ENCODE results near the gene FKBP1A. TPM values are rescaled to one million over a fixed set of nuclear protein-coding genes. Genes with fewer than 3 reads are reported as not detected.

The FKBP1A gene
- total RNA-seq, 2 experiments from 2014 or later, result 247 to 273 TPM

DNA sequence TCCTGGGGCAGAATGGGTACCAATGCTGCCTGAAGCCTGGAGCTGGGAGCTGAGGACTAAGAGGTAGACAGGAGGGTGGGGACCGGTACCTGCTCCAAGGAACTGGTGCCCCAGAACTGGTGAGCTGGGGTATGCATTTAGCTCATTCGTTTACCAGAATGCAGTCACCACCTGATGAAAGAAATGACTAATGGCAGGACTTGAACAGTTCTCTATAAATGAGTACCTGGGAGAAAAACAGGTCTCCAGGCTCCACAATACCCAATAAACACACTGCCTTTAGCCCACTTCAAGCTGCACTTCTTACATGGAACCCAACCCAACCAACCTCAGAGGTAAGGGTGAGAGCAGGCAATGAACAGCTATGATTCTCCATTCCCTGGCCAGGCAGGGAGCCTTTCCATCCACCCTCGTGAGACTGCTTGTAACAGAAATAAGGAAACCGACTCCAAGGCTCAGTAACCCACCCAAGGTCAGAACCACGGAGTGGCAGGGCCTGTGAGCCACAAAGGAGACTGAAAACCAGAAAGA is 15.4 kb downstream of the FKBP1A start:
- H3K4me3 Mint-ChIP-seq, result peak overlapping the region; percentile 9
- H3K36me3 Mint-ChIP-seq, result peaks cover 36% of the 10 kb centered on the region
- ATAC-seq, result peak; percentile 69
- H3K27me3 Mint-ChIP-seq, result no peaks in the 10 kb centered on the region
- DNase-seq, result peak; percentile 54
- CTCF ChIA-PET, result interaction anchor here (0.7 to 1.4 kb wide), 6 partner anchors 15 to 64 kb away, joined by 3 to 6 read pairs (median 4); no protein-coding TSS in a partner anchor
- H3K27ac Mint-ChIP-seq, result peak overlapping the region; percentile 73
- H3K9me3 Mint-ChIP-seq (ENCODE audit: low read depth), result no peaks in the 10 kb centered on the region
- peaks cover 87% of the 10 kb centered on the region for H3K4me1 Mint-ChIP-seq

DNA sequence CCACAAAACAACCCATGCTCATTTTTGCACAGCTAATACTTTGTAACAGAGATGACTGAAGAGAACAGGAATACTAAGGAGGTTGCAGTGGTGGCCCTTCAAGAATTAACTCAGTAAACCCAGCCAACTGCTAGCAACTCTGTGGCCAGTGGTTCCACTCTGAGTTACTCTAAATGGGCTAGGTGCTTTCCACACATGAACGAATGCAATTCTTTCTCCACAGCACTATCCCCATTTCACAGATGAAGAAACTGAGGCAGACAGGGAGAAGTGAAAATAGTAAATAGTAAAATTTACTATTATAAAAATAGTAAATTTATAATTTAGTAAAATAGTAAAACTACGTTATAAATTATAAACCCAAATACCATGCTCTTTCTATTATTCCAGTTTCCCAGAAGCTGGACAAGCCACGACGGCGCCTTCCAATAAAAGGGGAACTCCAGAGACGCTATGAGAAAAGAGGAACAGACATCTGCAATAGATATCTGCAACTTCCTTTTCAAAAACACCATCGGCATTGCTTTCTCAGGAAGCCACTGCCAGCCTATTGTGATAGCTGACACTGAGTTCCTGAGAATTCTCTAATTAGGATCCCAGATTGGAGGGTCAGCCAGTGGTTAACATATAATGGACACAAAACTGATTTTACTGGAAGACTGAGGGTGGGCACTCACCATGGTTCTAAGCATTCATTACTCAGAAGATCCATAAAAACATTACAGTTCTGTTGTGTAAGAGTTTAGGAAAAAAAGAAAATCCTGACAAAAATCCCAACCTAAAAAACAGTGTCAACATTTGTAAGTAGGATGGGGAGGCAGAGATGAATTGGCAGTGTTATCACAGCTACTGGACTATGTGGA is 16.2 kb downstream of the FKBP1A start:
- H3K4me3 Mint-ChIP-seq, result no peak overlapping the region
- CTCF ChIA-PET, result interaction anchor here (0.8 to 1.4 kb wide), 6 partner anchors 11 to 64 kb away, joined by 3 to 6 read pairs (median 4); no protein-coding TSS in a partner anchor
- no peaks in the 10 kb centered on the region for H3K27me3 Mint-ChIP-seq
- H3K9me3 Mint-ChIP-seq (ENCODE audit: low read depth), result no peaks in the 10 kb centered on the region
- DNase-seq (no peak), ATAC-seq (no peak)
- H3K36me3 Mint-ChIP-seq, result peaks cover 44% of the 10 kb centered on the region
- H3K4me1 Mint-ChIP-seq, result peaks cover 87% of the 10 kb centered on the region
- H3K27ac Mint-ChIP-seq, result peak overlapping the region; percentile 73

DNA sequence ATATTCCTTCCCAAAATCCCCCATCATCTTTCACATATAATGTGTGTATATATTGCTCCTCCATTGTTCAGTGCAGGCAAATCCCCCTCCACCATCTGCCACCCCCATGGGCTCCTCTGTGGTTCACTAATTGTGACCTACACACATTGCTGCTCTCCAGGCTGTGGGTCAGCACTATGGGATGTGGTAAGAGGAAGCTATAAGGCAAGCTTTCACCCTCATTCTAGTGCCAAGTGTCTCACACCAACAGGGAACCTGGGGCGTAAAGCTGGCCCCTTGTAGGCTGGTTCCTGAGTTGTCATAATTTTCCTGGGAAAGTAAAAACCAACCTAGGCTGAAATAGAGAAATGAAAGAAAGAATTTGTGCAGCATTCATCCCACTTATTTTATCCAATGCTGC is 16.8 kb downstream of the FKBP1A start:
- Mint-ChIP-seq H3K27me3 (no peaks in the 10 kb centered on the region), H3K27ac (peak overlapping the region; percentile 62), H3K36me3 (peaks cover 46% of the 10 kb centered on the region), H3K4me1 (peaks cover 87% of the 10 kb centered on the region), H3K9me3 (ENCODE audit: low read depth) (no peaks in the 10 kb centered on the region), H3K4me3 (no peak overlapping the region)
- CTCF ChIA-PET, result interaction anchor here (1.2 kb wide), 1 partner anchor 12 kb away, joined by 3 read pairs; no protein-coding TSS in a partner anchor
- ATAC-seq, result no peak
- no peak for DNase-seq

DNA sequence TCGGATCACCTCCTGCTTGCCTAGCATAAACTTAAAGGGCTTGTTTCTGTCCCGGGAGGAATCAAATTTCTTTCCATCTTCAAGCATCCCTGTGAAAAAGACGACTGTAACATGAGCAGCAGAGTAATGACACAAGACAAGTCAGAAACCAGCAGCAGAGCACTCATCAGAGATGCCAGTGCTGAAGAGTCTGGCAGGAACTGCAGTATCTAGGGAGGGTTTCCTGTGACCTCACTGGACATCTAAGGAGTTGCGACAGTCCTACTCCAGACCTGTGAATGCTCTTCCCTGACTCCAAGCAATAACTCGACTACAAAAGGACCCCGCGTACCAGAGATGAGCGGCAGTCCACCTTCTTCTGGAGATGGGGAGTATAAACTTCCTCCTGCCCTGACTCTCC is 17.3 kb downstream of the FKBP1A start:
- peaks cover 85% of the 10 kb centered on the region for H3K4me1 Mint-ChIP-seq
- peak overlapping the region; percentile 62 for H3K27ac Mint-ChIP-seq
- H3K27me3 Mint-ChIP-seq, result no peaks in the 10 kb centered on the region
- no peaks in the 10 kb centered on the region for H3K9me3 Mint-ChIP-seq (ENCODE audit: low read depth)
- H3K4me3 Mint-ChIP-seq, result no peak overlapping the region
- ATAC-seq, result no peak
- H3K36me3 Mint-ChIP-seq, result peaks cover 48% of the 10 kb centered on the region
- CTCF ChIA-PET, result interaction anchor here (1.2 kb wide), 1 partner anchor 12 kb away, joined by 3 read pairs; no protein-coding TSS in a partner anchor
- DNase-seq, result no peak

DNA sequence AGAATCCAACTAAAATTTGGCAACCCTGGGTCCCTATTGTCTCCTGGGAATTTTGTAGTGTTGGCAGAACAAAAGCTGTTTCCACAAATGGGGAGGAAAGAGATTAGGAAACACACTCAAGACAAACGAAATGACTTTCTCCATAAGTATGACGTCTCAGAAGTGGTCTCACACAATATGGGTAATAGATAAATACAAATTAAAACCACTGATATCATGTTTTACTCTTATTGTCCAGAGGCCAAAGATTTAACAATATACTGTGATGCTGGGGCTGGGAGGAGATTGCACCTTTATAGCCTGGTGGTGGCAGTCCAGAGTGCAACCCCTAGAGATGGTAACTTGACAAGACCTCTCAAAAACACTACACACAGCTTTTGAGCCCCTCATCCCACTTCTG is 18.6 kb downstream of the FKBP1A start:
- Mint-ChIP-seq H3K27me3 (no peaks in the 10 kb centered on the region), H3K27ac (no peak overlapping the region)

DNA sequence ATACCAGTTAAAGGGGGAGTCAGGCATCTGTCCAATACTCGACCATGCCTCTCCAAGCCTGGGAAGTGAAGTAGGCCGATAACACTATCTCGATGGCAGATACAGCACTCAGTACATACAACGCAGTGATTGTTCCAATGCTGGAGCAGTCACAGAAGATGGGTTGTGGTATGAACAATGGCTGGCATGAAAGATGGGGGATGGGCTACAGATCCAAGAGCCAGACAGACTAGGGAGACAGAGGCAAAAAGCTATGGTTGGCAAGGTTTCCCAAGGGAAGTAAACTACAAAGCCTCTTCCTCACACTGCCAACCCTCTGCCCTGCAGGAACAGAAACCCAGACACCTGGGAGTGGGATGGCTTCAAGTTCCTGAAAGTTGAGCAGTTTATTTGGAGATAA is 19.2 kb downstream of the FKBP1A start:
- DNase-seq (no peak), ATAC-seq (no peak)
- peak overlapping the region; percentile 3 for H3K27ac Mint-ChIP-seq
- CTCF ChIA-PET, result interaction anchor here (1.5 kb wide), 1 partner anchor 15 kb away, joined by 4 read pairs; no protein-coding TSS in a partner anchor
- H3K9me3 Mint-ChIP-seq (ENCODE audit: low read depth), result no peaks in the 10 kb centered on the region
- H3K4me1 Mint-ChIP-seq, result peaks cover 73% of the 10 kb centered on the region
- peaks cover 53% of the 10 kb centered on the region for H3K36me3 Mint-ChIP-seq
- H3K27me3 Mint-ChIP-seq, result no peaks in the 10 kb centered on the region
- no peak overlapping the region for H3K4me3 Mint-ChIP-seq

More for the DNA sequence above, 18.6 kb downstream of the FKBP1A start:
- no peak for ATAC-seq
- CTCF ChIA-PET, result interaction anchor here (1.5 kb wide), 1 partner anchor 16 kb away, joined by 4 read pairs; no protein-coding TSS in a partner anchor
- Mint-ChIP-seq H3K4me1 (peaks cover 79% of the 10 kb centered on the region), H3K36me3 (peaks cover 52% of the 10 kb centered on the region), H3K9me3 (ENCODE audit: low read depth) (no peaks in the 10 kb centered on the region), H3K4me3 (no peak overlapping the region)
- DNase-seq, result no peak

DNA sequence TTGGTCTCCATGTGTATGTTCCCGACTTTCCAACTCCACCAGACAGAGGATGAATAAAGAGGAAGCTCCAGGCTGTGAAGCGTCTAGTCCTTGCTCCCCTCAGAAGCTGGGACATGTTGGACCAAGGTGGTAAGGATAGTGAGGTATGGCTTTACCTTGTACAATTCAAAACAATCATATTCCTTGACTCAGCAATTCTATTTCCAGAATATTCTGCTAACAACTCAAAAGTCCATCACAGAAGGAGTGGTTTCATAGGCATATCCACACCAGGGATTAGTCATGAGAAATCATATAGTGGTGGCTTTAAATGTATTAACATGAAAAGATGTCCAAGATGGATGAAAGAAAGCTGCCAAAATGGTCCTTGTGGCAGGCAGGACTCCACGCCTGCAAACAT is 19.8 kb downstream of the FKBP1A start:
- H3K27ac Mint-ChIP-seq, result no peak overlapping the region
- peaks cover 57% of the 10 kb centered on the region for H3K36me3 Mint-ChIP-seq
- DNase-seq, result no peak
- H3K9me3 Mint-ChIP-seq (ENCODE audit: low read depth), result no peaks in the 10 kb centered on the region
- no peak overlapping the region for H3K4me3 Mint-ChIP-seq
- peaks cover 67% of the 10 kb centered on the region for H3K4me1 Mint-ChIP-seq
- CTCF ChIA-PET, result interaction anchor here (1.5 kb wide), 1 partner anchor 15 kb away, joined by 4 read pairs; no protein-coding TSS in a partner anchor
- no peaks in the 10 kb centered on the region for H3K27me3 Mint-ChIP-seq
- ATAC-seq, result no peak

DNA sequence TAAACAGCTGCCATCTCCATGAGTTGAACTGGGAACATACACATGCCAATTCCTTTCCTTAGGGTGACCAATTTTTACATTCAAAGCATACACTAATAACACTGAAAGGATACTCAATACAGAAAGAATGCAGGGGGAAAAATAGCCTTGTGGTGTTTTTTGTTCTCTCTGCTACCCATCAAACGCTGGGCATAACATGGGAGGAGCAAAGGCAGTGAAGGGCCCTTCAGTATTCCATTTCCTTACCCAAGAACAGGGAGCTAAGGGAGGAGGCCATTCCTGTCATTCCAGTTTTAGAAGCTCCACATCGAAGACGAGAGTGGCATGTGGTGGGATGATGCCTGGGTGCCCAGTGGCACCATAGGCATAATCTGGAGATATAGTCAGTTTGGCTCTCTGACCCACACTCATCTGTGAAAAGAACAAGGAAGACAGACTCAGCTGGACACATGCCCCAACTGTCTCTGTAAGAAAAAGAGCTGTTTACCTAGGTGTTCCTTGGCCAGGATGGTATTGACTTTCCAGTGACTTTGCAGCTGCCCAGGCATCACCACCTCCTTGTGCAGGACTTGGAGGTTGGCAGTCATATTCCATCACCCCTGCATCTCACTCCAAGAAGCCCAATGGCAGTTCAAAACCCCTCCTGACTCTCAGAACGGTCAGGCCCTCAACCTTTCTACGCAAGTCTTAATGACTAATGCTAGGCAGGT is 20.9 kb downstream of the FKBP1A start:
- no peak for ATAC-seq
- Mint-ChIP-seq H3K4me3 (no peak overlapping the region), H3K4me1 (peaks cover 57% of the 10 kb centered on the region), H3K36me3 (peaks cover 63% of the 10 kb centered on the region), H3K9me3 (ENCODE audit: low read depth) (no peaks in the 10 kb centered on the region), H3K27ac (peak overlapping the region; percentile 7), H3K27me3 (no peaks in the 10 kb centered on the region)
- DNase-seq, result no peak
- CTCF ChIA-PET, result no interaction called here

DNA sequence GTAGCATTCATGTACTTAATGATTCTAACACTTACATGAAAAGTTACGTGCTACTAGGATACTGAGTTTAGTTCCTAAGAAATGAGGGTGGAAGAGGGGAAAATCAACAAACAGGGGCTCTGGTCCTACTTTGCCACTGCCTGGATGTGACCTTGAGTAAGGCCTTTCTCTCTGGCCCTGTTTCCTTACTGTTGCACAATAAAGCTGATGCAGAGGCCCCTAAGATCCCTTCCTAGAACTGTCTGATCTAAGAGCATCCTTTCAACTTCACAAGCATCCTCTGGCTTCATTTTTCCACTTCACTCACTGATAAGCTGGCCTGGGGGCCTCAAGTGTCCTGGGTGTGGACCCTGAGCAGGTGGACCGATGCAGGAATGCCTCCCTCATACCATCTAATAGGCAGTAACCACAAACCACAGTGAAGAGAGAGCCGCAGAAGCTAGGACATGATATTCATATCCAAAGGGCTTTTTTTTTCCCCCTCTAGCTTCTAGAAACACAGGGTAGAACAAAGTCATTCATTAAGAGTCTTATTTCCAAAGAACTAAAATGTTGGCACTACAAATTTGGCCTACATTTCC is 21.6 kb downstream of the FKBP1A start:
- ATAC-seq (peak; percentile 6), DNase-seq (no peak)
- H3K27me3 Mint-ChIP-seq, result no peaks in the 10 kb centered on the region
- CTCF ChIA-PET, result no interaction called here
- H3K9me3 Mint-ChIP-seq (ENCODE audit: low read depth), result no peaks in the 10 kb centered on the region
- H3K4me3 Mint-ChIP-seq, result no peak overlapping the region
- peaks cover 63% of the 10 kb centered on the region for H3K36me3 Mint-ChIP-seq
- H3K4me1 Mint-ChIP-seq, result peaks cover 51% of the 10 kb centered on the region
- peak overlapping the region; percentile 51 for H3K27ac Mint-ChIP-seq

DNA sequence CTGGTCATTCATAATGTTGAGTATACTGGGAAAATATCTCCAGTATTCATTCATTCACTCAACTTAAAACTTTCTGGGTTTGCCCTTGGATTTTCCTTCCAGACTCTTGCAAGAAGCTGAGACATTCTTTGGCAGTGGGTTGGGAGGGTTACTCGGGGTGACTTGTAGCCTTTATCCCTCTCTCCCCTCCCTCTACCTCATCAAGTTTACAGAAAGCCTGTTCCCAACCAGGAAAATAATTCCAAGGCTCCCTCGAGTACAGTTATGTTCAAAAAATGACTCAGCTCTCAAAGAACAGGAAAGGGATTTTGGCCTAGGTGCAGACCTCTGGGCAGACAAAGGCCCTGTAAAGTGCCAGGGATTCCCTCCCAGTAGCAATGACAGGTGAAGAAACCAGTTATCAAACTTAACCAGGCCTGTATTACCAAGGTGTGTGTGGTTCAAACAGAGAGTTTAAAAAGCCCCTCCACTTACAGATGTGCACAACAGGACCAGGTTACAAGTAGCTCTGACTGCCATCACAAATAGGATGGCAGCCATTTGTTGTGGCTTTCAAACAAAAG is 22.2 kb downstream of the FKBP1A start:
- DNase-seq (no peak), ATAC-seq (no peak)
- peaks cover 46% of the 10 kb centered on the region for H3K4me1 Mint-ChIP-seq
- no peak overlapping the region for H3K4me3 Mint-ChIP-seq
- CTCF ChIA-PET, result interaction anchor here (1.0 to 1.3 kb wide), 2 partner anchors 13 to 95 kb away, joined by 3 read pairs; partner anchors contain the start of gene NSFL1C
- H3K9me3 Mint-ChIP-seq (ENCODE audit: low read depth), result no peaks in the 10 kb centered on the region
- no peaks in the 10 kb centered on the region for H3K27me3 Mint-ChIP-seq
- H3K27ac Mint-ChIP-seq, result no peak overlapping the region
- peaks cover 64% of the 10 kb centered on the region for H3K36me3 Mint-ChIP-seq

DNA sequence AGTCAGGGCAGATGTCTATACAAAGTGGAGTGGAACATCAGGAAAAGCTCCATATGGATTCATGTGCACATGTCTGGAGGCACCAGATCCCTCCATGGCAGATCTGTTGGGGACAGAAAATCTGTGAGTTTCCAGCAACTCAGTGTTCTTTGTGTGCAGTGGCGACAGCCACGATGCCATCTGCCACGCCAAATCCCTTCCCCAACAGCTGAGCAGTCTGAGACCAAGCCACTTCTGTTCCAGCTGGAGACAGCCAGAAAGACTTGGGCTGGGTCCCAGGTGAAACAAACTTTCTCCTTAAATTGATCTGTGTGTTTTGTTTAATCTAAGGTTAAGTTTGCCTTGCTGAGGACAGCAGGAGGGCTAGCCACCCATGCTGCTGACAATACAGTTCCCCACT is 22.9 kb downstream of the FKBP1A start:
- ATAC-seq, result no peak
- CTCF ChIA-PET, result interaction anchor here (1.0 to 1.3 kb wide), 2 partner anchors 14 to 96 kb away, joined by 3 read pairs; partner anchors contain the start of gene NSFL1C
- no peak overlapping the region for H3K27ac Mint-ChIP-seq
- DNase-seq, result no peak
- H3K9me3 Mint-ChIP-seq (ENCODE audit: low read depth), result no peaks in the 10 kb centered on the region
- peaks cover 46% of the 10 kb centered on the region for H3K4me1 Mint-ChIP-seq
- H3K27me3 Mint-ChIP-seq, result no peaks in the 10 kb centered on the region
- peaks cover 66% of the 10 kb centered on the region for H3K36me3 Mint-ChIP-seq
- H3K4me3 Mint-ChIP-seq, result no peak overlapping the region

DNA sequence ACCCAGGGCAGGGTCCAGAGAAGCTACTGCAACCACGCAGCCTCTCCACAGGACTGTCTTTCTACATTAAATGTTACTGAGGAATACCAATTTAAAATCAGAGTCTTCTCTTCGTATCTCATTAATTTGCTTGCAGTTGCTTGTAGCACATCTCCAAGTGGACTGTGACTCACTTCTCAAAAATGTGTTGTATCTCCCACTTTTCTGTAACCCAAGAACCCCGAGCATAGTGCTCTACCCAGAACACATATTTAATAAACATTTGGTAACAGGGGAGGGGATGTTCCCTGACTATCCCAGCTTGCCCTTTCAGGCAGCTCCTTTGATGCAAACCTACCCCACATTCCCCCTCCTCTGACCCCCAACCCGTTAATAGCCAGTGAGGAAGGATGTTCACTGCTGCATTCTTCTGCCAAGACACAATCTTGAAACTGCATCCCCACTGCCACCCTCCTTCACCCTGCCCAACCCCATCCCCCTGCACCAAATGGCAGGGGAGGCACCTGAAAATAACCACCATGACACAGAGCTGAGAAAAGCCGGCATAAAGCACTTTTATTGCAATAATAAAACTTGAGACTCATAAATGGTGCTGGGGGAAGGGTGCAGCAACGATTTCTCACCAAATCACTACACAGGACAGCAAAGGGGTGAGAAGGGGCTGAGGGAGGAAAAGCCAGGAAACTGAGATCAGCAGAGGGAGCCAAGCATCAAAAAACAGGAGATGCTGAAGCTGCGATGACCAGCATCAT is 24.2 kb downstream of the FKBP1A start:
- peaks cover 68% of the 10 kb centered on the region for H3K36me3 Mint-ChIP-seq
- H3K9me3 Mint-ChIP-seq (ENCODE audit: low read depth), result no peaks in the 10 kb centered on the region
- H3K27me3 Mint-ChIP-seq, result no peaks in the 10 kb centered on the region

More for the DNA sequence above, 24.2 kb downstream of the FKBP1A start:
- DNase-seq (no peak), ATAC-seq (no peak)
- no peak overlapping the region for H3K4me3 Mint-ChIP-seq
- no peak overlapping the region for H3K27ac Mint-ChIP-seq
- H3K4me1 Mint-ChIP-seq, result peaks cover 53% of the 10 kb centered on the region
- CTCF ChIA-PET, result interaction anchor here (1.1 kb wide), 1 partner anchor 31 kb away, joined by 3 read pairs; no protein-coding TSS in a partner anchor
